Spleen (tissue), 7 donors: ENCODE measurements around the gene SNX13.

Source experiments
- CTCF ChIP-seq, 11 experiments: fragments of 200-600 bp in 7 of 11; fragments of 450-650 bp in 4 of 11; sonication (generic) in 4 of 11; IDR thresholded peaks in 8 of 11; conservative IDR thresholded peaks in 3 of 11; 1 replicate in 7 of 11; 2 replicates in 4 of 11; pipeline versions ENCODE4 v1.4.0 to v1.8.0; 2016 to 2021; ENCODE audit warnings: antibody characterized with exemption in 11 of 11, inconsistent platforms in 4 of 11, mild to moderate bottlenecking in 1 of 11
- POLR2AphosphoS5 ChIP-seq, 3 donors: sonication (generic); formaldehyde crosslinking; IDR thresholded peaks; one replicate each; pipeline ENCODE4 v1.5.1; 2017; ENCODE audit warnings: antibody characterized with exemption in 3 of 3
- donor health status: DM: no; HTN: no; CAD: no; lungs with moderate emphysema.
- donor health status: DM: no; HTN: no; CAD: no.
- donor health status: DM: no; HTN: no; CAD: no.

- TF ChIP-seq POLR2AphosphoS5 (IDR thresholded peaks at IDR 0.05) (no peak), CTCF (IDR thresholded peaks at IDR 0.05 in 8 of 11, conservative IDR thresholded peaks at IDR 0.05 in 3 of 11) (no peak)
These were observed 29.9 kb downstream of the SNX13 start for GRCh38 chr7:17910377-17910776.
